Measurements from ENCODE around the gene MINDY4.

DNA sequence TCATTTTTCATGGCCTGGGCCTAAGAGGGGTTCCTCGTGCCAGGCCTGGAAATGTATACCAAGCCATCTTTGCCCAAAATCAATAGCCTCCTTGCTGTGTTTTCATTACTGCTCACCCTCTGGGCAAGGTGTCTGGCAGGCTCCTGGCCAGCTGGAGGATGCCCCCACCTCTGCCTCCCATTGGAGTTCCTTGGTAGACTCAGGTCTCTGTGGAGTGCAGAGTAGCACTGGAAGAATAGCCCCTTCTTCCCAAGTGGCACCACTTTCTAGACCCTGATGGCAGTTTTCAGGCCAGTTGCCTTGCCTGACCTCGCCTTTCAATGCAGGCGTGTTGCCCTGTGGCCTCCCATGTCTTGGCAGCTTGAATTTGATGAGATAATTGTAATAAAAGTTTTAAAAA is 84.7 kb downstream of the MINDY4 start:
- TF ChIP-seq, protein P1, sequence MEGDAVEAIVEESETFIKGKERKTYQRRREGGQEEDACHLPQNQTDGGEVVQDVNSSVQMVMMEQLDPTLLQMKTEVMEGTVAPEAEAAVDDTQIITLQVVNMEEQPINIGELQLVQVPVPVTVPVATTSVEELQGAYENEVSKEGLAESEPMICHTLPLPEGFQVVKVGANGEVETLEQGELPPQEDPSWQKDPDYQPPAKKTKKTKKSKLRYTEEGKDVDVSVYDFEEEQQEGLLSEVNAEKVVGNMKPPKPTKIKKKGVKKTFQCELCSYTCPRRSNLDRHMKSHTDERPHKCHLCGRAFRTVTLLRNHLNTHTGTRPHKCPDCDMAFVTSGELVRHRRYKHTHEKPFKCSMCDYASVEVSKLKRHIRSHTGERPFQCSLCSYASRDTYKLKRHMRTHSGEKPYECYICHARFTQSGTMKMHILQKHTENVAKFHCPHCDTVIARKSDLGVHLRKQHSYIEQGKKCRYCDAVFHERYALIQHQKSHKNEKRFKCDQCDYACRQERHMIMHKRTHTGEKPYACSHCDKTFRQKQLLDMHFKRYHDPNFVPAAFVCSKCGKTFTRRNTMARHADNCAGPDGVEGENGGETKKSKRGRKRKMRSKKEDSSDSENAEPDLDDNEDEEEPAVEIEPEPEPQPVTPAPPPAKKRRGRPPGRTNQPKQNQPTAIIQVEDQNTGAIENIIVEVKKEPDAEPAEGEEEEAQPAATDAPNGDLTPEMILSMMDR (IDR thresholded peaks at IDR 0.05; ENCODE audit: insufficient read depth, low read length) = no peak
- no peak for TF ChIP-seq POLR2AphosphoS5 (IDR thresholded peaks at IDR 0.05; ENCODE audit: low read depth)
- TF ChIP-seq, protein P2, sequence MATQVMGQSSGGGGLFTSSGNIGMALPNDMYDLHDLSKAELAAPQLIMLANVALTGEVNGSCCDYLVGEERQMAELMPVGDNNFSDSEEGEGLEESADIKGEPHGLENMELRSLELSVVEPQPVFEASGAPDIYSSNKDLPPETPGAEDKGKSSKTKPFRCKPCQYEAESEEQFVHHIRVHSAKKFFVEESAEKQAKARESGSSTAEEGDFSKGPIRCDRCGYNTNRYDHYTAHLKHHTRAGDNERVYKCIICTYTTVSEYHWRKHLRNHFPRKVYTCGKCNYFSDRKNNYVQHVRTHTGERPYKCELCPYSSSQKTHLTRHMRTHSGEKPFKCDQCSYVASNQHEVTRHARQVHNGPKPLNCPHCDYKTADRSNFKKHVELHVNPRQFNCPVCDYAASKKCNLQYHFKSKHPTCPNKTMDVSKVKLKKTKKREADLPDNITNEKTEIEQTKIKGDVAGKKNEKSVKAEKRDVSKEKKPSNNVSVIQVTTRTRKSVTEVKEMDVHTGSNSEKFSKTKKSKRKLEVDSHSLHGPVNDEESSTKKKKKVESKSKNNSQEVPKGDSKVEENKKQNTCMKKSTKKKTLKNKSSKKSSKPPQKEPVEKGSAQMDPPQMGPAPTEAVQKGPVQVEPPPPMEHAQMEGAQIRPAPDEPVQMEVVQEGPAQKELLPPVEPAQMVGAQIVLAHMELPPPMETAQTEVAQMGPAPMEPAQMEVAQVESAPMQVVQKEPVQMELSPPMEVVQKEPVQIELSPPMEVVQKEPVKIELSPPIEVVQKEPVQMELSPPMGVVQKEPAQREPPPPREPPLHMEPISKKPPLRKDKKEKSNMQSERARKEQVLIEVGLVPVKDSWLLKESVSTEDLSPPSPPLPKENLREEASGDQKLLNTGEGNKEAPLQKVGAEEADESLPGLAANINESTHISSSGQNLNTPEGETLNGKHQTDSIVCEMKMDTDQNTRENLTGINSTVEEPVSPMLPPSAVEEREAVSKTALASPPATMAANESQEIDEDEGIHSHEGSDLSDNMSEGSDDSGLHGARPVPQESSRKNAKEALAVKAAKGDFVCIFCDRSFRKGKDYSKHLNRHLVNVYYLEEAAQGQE (IDR thresholded peaks at IDR 0.05; ENCODE audit: insufficient replicate concordance, low read depth) = no peak
- TF ChIP-seq SPI1 (IDR thresholded peaks at IDR 0.05; ENCODE audit: borderline replicate concordance, low read depth) = no peak

Data from HL-60 (cell line).